Breast epithelium (tissue), 3 donors: ENCODE data around the gene ABCA8.

Experiments
- CTCF ChIP-seq, 3 donors: fragments of 450-650 bp; IDR thresholded peaks; one replicate each; pipeline ENCODE4 v1.5.1; 2016 to 2017; ENCODE audit warnings: antibody characterized with exemption in 3 of 3, mild to moderate bottlenecking in 3 of 3, moderate library complexity in 3 of 3
- POLR2A ChIP-seq: fragments of 450-650 bp; IDR thresholded peaks from one replicate; pipeline ENCODE4 v1.6.1; 2016; ENCODE audit warnings: antibody characterized with exemption, mild to moderate bottlenecking, moderate library complexity

DNA sequence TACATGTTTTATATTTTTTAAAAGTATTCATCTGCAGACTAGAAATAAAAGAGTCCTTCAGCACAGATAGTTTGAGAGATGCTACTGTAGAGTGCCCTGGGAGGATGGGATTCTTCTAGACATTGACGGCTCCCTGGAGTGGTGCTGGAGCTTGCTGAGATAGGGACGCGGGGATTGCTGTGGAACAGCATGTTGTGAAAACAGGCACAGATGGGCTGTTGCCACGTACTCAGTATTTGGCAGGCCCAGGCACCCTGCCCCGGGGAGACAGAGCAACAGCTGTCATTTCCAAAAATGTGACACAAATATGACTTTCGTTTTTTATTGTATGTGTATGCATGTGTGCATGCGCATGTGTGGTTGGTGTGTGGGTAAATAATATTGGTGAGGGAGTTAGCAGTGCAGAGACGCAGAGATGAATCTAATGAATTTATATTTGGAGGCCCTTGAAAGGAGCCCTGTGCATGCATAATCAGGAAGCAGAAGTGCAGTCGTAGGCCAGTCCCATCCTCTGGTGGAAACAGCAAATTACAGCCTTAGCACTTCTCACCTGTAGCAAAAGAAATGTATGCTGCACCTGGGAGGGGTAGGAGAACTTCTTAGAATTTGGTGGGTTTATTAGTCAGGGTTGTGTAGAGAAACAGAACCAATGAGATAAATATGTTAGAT, 6.2 kb upstream of the ABCA8 start:
- TF ChIP-seq CTCF (IDR thresholded peaks at IDR 0.05) (no peak), POLR2A (no peak)
